ENCODE data around the gene PATZ1. TPM values are rescaled to one million over a fixed set of nuclear protein-coding genes. Genes with fewer than 3 reads are reported as not detected.

PATZ1 gene
- polyA plus RNA-seq, 3 donors = 9.9 to 13.3 (median 12.3) TPM

Other genes with a start within 250 kb of the PATZ1 start
- 100 to 1,000 TPM in 2 of 3 donors, 10 to 100 TPM in 1; 42.6 to 338 (median 202) TPM for gene SELENOM, start 238.8 kb downstream of the PATZ1 start, polyA plus RNA-seq
- gene INPP5J, start 223.4 kb downstream of the PATZ1 start, polyA plus RNA-seq = 10 to 100 TPM in 1 of 3 donors, 1 to 10 TPM in 2; 1.2 to 10.6 (median 1.3) TPM
- under 1 TPM in 1 of 3 donors, not detected in 2; 0.01 TPM for gene PLA2G3, start 205.8 kb downstream of the PATZ1 start, polyA plus RNA-seq
- gene RNF185, start 186.2 kb downstream of the PATZ1 start, polyA plus RNA-seq = 10 to 100 TPM; 13.9 to 25.8 (median 23.4) TPM
- gene LIMK2, start 134.0 kb downstream of the PATZ1 start, polyA plus RNA-seq = 10 to 100 TPM; 11.7 to 32.7 (median 21.7) TPM
- gene PIK3IP1, start 53.9 kb downstream of the PATZ1 start, polyA plus RNA-seq = 10 to 100 TPM in 2 of 3 donors, 1 to 10 TPM in 1; 9.3 to 16.8 (median 11.6) TPM
- gene DRG1, start 53.3 kb upstream of the PATZ1 start, polyA plus RNA-seq = 10 to 100 TPM; 38.1 to 60.2 (median 46.1) TPM
- gene EIF4ENIF1, start 143.5 kb upstream of the PATZ1 start, polyA plus RNA-seq = 10 to 100 TPM in 1 of 3 donors, 1 to 10 TPM in 2; 5.6 to 10.7 (median 8.3) TPM
- gene SFI1, start 150.2 kb upstream of the PATZ1 start, polyA plus RNA-seq = 10 to 100 TPM in 2 of 3 donors, 1 to 10 TPM in 1; 9.9 to 21.8 (median 12.9) TPM

All from adipose tissue (tissue), 3 donors.